HG03439 (cell line): Measurements from ENCODE around the gene GRK5.

Source experiments
- ATAC-seq: cut with Tn5 transposase; IDR thresholded peaks from one replicate; pipeline ENCODE4 v1.9.1; 2021; ENCODE audit warnings: mild to moderate bottlenecking, moderate library complexity; ENCODE audit not compliant: unreplicated experiment

Gene GRK5

DNA sequence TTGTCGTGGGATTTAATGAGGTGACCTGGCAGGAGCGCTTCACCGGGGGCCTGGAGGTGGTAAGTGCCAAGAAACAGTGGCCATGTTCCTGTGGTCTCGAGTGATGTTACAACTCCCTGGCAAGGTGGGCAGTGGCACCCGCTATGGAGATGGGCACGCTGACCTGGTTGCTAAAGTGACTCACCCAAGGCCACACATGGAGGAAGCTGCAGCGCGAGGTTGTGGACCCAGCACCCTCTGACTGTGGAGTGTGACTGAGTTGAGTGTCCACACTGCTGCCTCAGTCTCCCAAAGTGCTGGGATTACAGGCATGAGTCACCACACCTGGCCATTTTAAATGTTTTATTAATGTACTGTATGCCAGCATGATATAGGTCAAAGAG, 261.9 kb downstream of the GRK5 start:
- ATAC-seq: no peak

DNA sequence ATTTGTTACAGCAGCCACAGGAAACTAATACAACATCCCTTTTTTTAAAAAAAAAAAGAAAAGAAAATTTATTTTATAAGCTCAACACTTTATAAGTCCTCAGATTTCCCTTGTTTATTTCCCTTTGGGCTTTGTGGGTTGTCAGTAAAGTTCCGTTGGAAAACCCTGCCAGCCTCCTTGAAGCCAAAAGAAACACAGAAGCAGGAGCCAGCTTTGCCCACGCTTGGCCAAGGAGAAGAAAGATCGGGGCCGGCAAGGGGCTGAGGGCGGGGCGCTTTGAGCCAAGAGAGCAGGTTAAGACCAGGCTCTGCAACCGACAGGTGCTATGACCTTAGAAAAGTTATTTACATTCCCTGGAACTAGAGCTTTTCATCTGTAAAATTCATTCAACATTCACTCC, 262.5 kb downstream of the GRK5 start:
- ATAC-seq: no peak

DNA sequence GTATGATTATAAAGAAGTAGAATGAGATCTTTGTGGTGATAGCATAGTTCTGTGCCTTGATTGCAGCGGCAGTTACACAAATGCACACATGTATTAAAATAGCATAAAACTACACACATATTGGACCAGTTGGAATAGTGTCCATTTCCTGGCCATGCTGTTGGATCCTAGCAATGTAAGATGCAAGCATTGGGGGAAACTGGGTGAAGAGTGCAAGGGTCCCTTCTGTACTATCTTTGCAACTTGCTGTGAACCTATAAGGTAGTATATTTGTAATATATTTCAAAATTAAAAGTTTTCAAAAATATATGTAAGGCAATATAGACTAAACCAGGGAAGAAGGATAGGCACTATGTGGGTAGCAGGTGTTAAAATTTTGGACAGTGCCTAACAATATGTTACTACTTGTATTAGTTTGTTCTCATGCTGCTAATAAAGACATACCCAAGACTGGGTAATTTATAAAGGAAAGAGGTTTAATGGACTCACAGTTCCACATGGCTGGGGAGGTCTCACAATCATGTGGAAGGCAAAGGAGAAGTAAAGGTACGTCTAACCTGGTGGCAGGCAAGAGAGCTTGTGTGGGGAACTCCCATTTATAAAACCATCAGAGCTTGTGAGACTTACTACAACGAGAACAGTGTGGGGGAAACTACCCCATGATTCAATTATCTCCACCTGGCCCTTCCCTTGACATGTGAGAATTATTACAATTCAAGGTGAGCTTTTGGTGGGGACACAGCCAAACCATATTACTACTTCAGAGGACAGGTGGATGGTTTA, 263.7 kb downstream of the GRK5 start:
- no peak for ATAC-seq

DNA sequence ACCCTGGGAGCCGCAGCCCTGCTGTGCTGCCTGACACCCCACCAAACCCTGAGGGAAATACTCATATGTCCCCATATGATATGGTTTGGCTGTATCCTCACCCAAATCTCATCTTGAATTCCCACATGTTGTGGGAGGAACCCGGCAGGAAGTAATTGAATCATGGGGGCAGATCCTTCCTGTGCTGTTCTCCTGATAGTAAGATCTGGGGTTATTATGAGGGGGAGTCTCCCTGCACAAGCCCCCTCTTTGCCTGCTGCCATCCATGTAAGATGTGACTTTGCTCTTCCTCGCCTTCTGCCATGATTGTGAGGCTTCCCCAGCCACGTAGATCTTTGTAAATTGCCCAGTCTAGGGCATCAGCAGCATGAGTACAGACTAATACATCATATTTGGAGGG, 266.4 kb downstream of the GRK5 start:
- no peak for ATAC-seq

DNA sequence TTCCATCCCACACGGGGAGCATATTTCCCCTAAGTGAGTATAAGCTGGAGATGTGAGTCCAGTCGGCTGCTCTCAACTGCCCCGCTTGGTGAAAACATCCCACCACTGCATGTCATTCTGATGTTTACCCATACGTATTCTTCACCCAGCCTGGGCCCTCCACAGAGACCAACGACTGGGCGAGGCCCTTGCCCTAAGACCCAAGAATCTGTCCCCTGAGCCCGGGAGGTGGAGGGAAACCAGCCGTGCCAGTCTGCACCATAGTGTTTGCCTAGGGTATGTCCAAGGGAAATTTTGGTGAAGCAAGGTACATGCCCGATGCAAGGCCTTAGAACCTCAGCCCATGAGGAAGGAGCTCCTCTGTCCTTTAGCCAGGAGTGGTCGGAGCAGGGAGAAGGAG, 267.2 kb downstream of the GRK5 start:
- ATAC-seq: no peak

DNA sequence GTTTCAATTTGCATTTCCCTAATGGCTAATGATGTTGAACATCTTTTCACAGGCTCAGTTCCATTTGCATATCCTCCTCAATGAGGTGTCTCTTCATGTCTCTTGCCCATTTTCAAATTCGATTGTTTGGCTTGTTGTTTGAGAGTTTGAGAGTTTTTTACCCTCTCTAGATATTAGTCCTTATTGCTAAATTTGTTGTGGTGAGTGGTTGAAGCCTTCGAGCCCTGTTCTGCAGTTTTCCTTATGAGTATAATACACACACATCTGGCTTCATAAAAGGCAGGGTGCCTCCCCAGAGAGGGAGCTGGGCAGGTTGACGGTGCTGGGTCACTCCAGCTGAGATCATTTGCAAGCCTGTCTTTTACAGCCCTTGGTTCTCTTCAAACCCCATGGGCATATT, 270.1 kb downstream of the GRK5 start:
- peak; percentile 70 for ATAC-seq

DNA sequence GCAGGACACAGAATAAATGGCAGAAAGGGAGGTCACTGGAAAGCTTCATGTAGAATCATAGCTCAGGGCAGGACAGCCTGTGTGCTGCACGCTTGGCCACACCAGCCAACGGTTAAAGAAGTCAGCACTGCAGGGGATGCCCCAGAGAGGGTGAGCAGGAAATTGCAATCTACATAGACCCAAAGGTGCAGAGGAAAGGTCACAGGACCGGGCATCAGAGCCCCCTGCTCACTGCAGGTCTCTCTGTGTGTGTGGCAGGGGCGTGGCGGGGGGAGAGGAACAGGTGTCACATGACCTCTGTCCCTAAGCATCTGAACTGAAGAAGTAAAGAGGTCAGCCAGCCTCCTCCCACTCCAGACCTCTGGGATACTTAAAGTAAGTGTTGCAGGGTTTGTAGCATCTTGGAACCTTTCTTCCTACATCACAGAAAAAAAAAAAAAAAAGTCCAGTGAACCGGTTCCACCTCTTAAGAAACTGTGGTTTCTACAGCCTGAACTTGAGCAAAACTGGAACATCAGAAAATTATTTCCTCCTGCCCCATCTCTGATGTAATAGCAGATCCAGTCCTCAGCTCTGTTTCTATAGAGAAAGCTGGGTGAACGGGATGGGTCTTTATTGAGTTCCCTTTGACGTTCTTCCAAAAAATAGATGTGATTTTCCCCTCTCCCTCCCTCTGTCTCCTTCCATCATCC, 270.9 kb downstream of the GRK5 start:
- peak; percentile 73 for ATAC-seq

DNA sequence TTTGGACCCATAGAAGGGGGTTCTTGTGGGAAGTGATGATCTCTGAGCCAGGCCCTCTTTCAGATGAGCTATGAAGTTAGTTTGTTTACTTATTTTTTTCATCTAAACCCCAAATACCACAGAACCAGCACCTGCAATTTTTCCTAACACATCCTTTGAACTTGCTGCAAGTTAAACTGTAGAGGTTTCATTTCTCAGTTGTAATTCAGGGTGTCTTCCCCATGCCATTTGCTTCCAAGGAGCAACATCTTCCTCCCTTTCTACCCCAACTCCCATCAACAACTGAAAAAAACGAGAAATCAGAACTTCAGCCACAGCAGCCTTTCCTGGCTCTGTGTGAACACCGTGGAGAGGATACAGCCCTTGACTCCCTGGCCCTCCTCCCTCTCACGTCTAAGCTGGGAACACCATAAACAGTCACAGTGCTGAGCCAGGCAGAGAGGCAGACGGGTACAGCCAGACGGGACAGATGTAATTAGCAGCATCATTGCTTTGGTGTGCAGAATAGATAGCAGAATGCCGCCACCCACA, 271.5 kb downstream of the GRK5 start:
- ATAC-seq: no peak

DNA sequence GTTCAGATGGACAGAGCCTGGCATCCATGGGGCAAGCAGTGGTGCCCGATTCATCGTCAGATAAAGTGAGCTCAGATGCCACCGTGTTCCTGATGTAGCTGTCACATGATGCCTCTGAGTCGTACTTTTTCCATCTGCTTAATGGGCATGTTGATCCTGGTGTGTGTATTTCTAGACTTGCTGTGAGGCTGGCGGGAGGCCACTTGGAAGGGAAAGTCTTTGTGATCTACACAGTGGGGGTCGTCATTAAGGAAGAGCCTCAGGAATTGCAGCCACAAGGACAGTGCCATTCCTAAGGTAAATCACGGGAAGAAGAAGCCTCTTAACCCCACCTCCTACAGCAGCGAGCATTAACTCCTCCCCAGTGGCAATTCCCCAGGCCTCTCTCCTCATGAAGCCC, 272.2 kb downstream of the GRK5 start:
- ATAC-seq: no peak

DNA sequence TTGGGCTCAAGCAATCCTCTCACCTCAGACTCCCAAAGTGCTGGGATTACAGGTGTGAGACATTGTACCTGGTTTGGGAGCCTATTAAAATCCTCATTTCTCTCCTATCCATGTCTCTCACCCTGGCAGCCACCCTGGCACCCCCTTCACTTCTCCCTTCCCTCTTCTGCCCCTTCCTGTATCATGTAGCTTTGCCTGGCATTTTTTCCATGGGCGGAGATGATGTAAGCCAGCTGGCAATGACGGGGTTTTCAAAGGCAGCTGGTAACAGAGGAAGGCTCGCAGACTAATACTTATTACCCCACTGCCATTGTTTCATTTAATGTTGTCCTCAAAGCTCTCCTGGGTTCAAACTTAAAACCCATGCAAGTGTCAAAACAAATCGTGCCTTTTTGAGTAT, 273.3 kb downstream of the GRK5 start:
- no peak for ATAC-seq

DNA sequence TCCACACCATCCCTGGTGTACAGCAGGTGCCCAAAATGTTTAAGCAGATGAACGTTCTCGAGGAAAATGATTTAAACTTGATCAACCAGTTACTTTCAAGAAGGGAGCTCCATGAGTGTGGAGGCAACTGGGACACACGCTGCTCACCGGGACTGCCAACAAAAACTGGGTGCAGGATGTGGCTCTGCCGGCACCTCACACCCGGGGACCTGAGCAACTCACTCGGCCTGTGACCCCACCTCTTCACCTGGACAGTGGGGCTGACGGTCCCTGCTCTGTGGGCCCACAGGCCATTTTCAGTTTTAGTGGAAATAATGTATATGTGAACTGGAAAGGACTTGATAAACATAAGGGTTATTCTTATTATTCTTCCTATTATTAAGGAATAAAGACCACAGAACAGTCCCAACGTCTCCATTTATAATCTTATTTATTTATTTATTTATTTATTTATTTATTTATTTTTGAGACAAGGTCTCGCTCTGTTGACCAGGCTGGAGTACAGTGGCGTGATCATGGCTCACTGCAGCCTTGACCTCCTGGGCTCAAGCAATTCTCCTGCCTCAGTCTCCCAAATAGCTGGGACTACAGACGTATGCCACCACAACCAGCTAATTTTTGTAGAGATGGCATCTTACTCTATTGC, 274.5 kb downstream of the GRK5 start:
- no peak for ATAC-seq

DNA sequence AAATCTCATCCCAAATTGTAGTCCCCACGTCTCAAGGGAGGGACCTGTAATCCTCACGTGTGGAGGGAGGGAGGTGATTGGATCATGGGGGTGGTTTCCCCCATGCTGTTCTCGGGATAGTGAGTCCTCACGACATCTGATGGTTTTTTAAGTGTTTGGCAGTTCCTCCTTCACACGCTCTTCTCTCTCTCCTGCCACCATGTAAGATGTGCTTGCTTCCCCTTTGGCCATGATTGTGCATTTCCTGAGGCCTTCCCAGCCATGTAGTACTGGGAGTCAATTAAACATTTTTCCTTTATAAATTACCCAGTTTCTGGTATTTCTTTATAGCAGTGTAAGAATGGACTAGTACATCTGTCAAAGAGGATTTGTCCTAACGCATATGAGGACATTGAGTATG, 275.6 kb downstream of the GRK5 start:
- no peak for ATAC-seq

DNA sequence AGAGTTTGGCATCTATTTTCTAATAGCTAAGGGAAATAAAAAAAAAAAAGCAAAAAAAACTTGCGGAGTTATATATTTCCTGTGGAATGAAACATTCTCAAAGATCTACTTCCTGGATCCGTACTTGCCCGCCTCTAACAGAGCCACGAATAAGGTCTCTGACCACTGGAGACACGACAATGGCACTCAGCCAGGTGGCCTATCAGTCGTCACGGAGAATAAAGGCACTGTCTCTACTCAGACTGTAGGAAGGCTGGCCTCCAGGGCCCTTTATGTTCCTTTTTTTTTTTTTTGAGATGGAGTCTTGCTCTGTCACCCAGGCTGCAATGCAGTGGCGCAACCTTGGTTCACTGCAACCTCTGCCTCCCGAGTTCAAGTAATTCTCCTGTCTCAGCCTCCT, 276.5 kb downstream of the GRK5 start:
- ATAC-seq: no peak

DNA sequence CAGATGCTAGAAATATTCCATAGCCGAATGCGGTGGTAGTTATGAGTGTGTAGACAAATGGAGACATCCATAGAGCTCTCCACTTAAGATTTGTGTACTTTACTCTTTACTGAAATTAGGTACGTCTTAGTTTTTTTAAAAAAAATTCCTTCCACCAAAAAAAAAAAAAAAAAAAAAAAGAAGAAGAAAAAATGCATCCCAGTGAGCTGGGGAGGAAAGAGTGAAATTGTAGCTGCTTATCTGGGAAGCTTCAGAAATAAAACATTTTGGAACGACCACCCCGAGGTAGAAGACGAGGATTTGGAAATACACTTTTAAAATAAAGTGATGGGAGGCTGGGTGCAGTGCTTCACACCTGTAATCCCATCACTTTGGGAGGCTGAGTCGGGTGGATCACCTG, 281.3 kb downstream of the GRK5 start:
- ATAC-seq: no peak

DNA sequence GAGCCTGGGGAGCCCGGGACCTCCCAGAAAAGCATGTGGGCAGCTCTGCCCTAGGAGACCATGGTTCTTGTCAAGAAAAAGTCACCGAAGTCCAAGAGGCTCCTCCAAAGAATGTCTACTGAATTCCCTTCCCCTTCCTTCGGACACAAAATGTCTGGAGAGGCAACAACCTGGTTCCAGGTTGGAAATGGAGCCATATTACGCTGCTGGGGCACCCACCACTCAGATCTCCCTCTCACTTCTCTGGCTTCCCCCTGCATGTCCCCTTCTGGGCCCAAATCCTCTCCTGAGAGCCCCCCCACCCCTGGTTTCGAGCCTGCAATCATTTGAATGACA, 282.6 kb downstream of the GRK5 start:
- no peak for ATAC-seq

DNA sequence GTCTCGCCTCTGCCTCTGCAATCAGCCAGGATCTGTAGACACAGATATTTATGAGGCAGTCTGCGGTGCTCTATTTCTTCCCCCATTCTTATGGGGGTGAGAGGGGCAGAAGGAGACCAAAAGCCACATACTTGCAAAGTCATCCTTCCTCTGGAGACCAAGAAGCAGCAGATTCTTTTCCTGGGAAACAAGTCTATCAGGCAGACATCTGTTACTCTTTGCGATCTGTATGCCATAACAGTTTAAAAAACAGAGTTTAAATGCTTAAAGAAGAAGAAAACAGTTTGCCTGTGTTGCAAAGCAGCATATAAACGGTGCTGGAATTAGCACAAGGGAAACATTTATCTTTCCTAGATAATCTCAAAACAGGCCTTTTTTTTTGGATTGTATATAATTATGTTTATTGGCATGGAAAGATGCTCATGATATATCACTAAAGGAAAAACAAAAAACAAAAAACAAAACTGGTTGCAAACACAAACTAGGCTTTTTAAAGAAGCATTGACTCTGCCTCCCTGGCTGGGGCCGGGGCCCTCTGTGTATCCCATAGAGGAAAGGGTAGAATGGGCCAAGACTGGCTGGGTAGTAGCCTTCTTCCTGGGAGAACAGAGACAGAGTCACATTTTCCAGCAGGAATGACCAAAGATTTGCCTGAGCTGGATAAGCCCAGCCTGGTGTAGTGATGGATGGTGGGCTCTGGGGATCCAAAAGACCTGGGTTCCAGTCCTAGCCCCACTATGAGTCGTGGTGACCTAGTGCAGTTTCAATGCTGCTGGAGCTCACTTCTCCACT, 284.8 kb downstream of the GRK5 start:
- no peak for ATAC-seq

DNA sequence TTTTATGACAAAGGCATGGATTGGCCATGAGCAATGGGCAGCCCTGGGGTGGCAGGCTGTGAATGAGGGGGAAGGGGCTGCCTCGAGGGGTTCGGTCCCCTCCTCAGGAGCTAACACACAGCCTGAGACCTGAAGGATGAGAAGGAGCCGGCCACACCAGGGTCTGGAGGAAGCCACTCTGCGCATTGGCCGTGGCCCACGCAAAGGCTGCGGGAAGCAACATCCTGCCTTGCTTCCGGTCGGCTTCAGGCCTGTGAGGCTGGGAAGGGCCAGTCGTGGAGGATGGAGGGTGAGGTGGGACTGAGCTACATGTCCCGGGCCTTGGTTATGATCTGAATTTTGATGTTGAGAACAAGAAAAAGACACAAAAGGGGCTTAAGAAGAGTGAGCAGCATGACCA, 285.8 kb downstream of the GRK5 start:
- ATAC-seq: no peak

DNA sequence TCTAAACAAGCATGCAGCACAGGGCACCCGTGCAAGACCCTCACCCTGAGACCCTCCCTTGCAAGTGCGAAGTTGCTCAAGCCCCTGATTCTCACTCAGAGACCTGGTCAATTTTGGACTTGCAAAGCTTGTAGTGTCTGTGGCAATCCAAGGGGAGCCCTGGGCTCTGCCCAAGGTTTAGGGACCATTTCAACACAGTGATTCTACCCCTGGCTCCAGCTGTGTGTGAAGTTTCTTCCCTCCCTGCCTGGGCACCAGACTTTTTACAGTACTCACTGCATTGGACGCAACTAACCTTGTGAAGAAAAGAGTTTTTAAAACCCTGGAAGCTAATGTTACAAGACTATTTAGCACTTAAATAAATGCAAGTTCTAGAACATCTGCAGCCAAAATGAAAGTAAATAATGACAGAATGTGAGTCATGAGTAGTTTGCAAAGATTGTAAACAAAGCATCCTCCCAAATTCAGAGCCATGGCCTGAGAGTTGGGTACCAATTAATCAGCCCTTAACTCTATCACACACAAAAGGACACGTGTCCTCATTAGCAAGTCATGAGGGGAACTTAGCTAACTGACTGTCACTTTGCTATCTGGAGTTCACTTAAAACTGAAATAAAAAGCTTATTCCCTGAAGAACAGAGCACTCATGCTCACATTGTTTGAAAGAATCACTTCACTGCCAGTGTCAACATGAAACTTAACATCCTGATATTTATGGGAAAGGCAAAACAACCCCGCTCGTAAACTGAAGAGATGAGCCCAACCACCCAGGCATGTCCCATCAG, 287.1 kb downstream of the GRK5 start:
- no peak for ATAC-seq

DNA sequence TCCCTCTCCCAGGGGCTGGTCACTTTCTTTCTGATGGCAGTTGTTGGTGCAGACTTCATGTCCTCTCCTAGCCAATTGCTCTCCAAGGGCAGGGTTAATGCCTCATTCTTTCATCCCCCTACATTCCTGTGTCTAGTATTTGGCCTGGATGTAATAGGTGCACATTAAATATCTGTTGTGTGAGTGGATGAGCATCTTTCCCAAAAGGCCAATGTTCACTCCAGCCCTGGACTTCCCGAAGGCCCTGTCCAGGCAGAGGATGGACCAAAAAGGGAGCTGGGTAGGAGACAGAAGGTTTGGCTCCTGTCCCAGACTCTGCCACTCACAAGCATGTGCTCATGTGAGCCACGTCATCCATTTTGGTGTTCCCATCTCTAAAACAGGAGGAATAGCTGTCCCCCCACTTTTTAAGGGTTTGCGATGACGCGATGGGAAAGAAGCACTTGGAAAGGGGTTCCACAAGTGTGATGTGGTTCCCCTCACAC, 287.7 kb downstream of the GRK5 start:
- ATAC-seq: no peak

DNA sequence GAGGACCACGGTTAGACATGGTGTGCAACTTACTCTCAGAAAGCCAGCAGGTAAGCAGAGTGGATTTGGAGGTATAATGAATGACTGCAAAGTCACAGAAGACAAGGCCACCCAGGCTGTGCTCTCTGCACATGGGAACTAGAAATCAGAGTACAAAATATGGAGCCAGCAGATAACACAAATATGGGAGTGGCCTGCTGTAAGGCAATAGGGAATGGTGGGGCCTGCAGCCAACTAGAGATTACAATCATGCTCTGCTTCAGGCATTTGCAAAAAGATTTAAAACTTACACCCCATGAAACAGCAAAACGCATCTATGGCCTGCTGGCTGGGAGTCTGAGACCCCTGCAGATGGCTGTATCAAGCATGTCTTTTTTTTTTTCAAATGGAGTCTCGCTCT, 288.2 kb downstream of the GRK5 start:
- no peak for ATAC-seq
